Measurements from ENCODE around the gene RAB11FIP5.

RAB11FIP5 gene

GRCh38 chr2:73084971-73085370 lies 27.8 kb downstream of the RAB11FIP5 start:
- no peak for DNase-seq (ENCODE audit: low read depth, low spot score)

- no peak for DNase-seq (ENCODE audit: low read depth, low spot score)
These were observed 28.6 kb downstream of the RAB11FIP5 start for GRCh38 chr2:73083886-73084800.

GRCh38 chr2:73082523-73083410 lies 30.0 kb downstream of the RAB11FIP5 start:
- no peak for DNase-seq (ENCODE audit: low read depth, low spot score)

DNA sequence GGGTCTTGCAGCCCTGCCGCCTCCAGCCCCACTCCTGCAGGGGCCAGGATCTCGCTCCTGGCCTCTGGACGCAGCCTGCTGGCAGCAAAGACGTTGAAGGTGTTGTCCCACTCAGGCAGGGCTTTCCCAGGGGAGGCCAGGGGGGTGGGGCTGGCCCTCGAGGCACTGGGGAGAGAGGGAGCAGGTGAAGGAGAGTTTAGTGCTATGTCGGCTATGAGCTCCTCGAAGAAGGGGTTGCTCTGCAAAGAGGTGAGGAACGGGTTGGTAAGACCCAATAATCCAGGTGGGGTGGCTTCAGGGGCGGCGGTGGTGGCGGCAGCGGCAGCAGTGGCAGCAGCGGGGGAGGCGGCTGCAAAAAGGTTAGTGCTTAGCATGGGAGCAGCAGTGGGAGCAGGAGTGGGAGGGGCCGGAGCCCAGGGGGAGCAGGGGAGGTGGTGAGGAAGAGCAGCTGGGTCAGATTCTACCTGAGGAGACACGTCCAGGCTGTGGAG lies 31.5 kb downstream of the RAB11FIP5 start:
- no peak for DNase-seq (ENCODE audit: low read depth, low spot score)

DNA sequence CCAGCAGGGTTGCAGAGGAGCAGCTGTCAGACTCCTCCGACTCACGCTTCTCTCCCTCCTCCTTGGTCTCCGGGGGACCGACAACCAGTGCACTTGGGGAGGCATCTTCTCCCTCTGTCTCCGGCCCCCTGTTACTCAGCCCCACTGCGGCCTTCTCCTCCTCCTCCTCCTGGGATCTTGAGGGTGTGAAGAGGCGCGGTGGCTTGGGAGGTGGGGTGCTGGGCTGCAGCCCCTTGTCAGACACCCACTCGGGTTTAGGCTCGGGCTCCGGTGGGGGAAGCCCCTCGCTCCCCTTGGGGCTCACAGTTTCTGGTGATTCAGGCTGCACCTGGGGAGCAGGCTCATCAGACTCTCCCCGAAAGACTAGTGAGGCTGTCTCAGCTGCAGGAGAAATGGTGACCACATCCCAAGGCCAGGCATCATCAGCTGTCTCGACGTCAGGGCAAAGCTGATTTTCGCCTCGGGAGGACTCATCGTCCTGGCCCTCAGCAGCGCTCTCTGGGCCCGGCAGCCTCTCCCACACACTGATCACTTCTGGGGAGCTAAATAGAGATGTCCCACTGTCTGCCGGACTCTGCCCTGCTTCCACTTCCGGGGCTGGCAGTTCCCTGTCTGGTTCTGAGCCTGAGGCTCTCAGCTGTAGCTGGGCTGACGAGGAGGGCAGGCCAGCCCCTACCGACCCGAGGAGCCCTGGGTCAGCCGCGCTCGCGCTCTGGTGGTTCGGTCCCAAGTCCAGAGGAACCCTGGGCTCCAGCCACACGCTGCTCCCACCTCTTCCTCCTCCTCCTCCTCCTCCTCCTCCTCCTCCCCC lies 32.2 kb downstream of the RAB11FIP5 start:
- no peak for DNase-seq (ENCODE audit: low read depth, low spot score)

- DNase-seq (ENCODE audit: low read depth, low spot score): no peak
These were observed 33.1 kb downstream of the RAB11FIP5 start for GRCh38 chr2:73079636-73080035.

DNA sequence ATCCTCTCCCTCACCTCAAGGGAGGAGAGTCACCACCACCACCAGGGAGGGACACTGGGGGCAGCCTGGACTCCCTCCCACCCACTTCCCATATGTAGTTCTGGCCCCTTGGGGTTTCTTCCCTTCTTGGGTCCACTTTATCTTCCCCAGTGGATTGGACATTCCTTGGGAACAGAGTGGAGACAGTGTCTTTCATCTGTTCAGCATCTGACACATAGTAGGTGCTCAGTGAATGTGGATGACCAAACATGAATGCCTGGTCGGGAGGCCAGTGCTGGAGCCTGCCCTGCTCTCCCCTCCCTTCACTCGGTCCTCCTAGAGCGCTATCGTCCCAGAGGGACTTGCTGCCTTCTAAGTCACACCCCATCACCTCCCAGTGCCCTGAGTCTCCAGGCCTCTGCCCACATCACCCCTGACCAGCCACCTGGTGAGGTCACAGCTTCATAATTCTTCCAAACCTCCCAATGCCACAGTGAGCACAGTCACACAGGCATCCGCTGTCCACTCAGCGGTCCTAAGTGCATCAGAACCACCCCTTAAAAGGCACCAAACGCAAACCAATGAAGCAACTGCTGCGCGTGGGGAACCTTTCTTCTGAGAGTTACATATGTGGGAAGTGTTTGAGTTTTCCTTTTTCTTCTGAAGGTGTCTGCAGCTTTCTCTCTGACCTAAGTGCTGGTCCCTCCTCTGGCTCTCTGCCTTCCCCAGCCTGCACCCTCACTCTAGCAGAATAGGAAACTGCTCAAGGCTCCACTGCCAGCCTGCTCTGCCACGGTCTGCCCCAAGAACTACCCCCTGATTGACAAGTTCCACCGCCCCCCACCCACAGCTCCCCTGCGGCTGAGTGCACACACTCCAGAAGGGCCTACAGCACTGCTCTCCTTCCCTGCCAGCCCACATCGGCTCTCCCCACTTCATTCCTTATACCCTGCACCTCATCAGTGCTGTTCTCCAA lies 34.0 kb downstream of the RAB11FIP5 start:
- DNase-seq (ENCODE audit: low read depth, low spot score): no peak

DNA sequence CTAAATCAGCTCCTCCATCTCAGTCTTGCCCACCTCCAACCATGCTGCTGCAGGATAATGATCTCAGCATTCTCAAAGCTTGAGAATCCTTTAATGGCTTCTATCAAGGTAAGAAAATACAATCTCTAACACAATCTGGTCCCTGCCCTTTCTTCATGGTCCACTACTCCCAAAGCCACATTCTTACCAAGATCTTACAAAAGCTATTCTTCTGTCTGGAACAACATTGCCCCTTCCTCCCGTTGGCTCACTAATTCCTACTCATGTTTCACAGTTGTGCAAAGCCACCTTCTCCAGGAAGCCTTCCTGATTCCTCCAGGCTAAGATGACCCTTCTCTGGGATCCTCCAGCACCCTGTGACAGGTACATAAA lies 35.3 kb downstream of the RAB11FIP5 start:
- no peak for DNase-seq (ENCODE audit: low read depth, low spot score)

- no peak for DNase-seq (ENCODE audit: low read depth, low spot score)
These were observed 35.9 kb downstream of the RAB11FIP5 start for GRCh38 chr2:73076701-73077423.

GRCh38 chr2:73075477-73076373 lies 37.0 kb downstream of the RAB11FIP5 start:
- no peak for DNase-seq (ENCODE audit: low read depth, low spot score)

GRCh38 chr2:73074110-73075069 lies 38.4 kb downstream of the RAB11FIP5 start:
- no peak for DNase-seq (ENCODE audit: low read depth, low spot score)

DNA sequence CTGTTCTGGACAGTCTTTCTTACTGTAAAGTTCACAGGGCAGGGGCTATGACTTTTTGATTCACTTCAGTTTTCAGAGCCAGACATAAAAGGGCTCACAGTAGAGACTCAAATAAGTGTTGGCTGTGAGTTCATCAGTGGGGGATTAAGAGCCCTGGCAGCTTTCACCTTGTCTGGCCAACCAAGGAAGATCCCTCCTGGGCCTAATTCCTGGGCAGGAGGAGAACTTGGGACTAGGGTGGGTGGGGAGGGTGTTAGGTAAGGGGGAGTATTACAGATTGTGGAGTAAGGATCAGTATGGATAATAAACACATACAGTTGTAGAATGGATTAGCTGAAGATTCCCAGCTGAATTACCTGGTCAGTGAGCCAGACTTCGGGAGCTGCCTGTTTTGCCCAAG lies 40.3 kb downstream of the RAB11FIP5 start:
- DNase-seq (ENCODE audit: low read depth, low spot score): no peak

DNA sequence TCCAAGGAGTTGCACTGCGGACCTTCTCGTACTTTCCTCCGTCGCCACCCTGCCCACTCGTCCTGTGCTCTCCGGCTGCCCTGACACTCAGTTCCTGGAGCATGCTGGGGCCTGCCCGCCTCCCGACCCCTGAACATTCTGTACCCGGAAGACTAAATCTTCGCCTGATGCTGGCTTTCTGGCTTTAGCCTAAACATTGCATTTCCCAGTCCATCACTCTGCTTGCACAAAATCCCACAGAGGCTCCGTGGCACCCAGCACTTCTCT lies 40.7 kb downstream of the RAB11FIP5 start:
- DNase-seq (ENCODE audit: low read depth, low spot score): no peak

- DNase-seq (ENCODE audit: low read depth, low spot score): peak; percentile 74
These were observed 41.2 kb downstream of the RAB11FIP5 start, which contains the start of gene SFXN5 for GRCh38 chr2:73071360-73072128. Gene SFXN5 (minus strand): TSS chr2:73071712. CDS start chr2:73071705, 7 bp downstream.

- peak; percentile 82 for DNase-seq (ENCODE audit: low read depth, low spot score)
These were observed 41.9 kb downstream of the RAB11FIP5 start for GRCh38 chr2:73070643-73071359.
